HG03095 (cell line): ENCODE data around the gene CCNDBP1.
"Not testable (repeated sequence)": the region's sequence is repeated elsewhere in the genome, so short reads cannot be mapped to it uniquely, and the experiment has no call there.

Experiments
- ATAC-seq: cut with Tn5 transposase; IDR thresholded peaks from one replicate; pipeline ENCODE4 v1.9.1; 2021; ENCODE audit warnings: moderate library complexity; ENCODE audit not compliant: unreplicated experiment

The CCNDBP1 gene, protein sequence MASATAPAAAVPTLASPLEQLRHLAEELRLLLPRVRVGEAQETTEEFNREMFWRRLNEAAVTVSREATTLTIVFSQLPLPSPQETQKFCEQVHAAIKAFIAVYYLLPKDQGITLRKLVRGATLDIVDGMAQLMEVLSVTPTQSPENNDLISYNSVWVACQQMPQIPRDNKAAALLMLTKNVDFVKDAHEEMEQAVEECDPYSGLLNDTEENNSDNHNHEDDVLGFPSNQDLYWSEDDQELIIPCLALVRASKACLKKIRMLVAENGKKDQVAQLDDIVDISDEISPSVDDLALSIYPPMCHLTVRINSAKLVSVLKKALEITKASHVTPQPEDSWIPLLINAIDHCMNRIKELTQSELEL

DNA sequence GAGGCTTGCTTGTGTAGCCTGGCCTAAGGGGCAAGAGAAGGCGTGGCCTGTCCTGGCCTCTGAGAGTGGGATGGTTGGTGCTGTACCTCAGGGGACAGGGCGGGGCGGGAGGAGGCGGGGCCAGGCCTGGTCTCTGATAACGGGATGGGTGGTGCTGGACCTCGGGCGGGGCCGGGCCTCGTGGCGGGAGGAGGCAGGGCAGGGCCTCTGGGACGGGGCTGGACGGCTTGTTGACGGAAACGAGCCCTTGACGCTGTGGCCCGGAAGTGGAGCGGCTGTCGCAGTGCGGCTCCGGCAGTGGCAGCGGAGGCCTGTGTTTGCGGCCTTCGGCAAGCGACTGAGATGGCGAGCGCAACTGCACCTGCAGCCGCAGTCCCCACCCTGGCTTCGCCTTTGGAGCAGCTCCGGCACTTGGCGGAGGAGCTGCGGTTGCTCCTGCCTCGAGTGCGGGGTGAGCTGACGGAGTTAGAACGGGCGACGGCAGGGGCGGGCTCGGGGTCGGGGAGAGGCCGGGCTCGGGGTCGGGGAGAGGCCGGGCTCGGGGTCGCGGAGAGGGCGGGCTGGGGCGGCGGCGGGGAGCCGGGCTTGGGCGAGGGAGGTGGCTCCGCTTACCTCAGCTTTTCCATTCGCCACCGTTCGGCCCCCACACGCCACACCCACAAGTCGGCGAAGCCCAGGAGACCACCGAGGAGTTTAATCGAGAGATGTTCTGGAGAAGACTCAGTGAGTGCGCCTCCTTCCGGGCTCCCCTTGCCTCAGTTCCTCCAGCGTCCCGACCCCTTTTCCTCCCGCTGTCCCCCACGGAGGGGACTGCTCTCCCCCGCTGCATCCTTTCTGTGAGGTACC is at the start of gene CCNDBP1:
TSS of gene CCNDBP1 (plus strand) at position 247 of the 846 bp plus-strand sequence. CDS start at position 343, 96 bp downstream.
- ATAC-seq: peak; percentile 88

DNA sequence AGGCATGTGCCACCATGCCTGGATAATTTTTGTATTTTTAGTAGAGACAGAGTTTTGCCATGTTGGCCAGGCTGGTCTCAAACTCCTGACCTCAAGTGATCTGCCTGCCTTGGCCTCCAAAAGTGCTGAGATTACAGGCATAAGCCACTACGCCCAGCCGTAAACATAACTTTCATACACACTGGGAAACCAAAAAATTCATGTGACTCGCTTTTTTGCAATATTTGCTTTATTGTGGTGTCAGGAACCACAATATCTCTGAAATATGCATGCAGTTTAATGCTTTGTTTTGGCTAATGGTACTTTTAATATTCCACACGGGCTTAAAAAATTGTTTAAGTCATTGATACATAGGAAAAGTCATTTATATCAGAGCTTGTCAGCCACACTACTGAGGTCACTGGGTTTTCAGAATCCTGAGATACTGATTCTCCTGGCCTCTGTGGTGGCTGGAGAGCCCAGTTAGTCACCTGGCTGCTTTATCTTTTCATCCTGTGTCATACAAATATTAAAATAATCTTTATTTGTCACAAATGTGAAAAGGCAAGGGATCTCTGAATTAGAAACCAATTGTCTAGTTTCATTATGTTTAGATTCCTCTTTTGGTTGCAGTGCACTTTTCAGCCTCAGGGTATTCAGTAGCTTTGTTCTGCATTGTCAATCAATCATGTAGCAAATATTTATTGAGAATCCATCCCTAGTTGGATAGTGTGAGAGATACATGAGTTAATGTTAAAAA is 41.8 kb upstream of the CCNDBP1 start:
- ATAC-seq: no peak

DNA sequence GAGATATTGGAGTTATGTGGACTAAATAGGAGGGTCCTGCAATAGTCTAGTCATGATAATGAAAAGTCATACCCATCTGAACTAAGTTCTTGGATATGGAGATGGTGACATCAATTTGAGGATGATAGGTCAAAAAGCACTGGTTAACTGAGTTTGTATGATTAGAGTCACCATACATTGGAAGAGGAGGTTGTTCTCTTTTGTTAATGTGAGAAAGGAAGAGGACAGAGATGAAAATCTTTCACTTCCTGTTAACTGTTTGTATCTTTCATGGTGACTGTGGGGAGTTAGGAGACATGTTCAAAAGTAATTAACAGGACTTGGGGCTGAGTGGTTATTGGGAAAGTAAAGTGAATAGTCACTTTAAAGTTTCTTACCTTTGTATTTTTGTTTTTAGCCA is 40.7 kb upstream of the CCNDBP1 start:
- no peak for ATAC-seq

DNA sequence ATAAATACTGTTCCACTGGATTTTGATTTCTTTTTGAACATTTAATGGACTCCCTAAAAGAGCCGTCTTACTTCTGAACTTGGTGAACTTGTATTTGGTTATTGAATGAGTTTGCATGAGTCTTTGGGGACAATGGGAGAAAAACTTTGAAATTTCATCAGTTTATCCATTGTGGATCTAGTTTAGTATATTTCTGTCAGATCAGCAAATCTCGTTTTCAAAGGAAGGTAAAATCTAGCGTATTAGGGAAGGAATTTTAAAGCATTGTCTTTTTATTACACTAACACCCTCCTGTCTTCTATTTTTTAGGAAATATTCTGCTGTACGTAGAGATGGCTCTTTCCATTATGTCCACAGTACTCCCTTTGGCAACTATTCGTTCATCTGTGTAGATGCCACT is 39.0 kb upstream of the CCNDBP1 start:
- no peak for ATAC-seq

DNA sequence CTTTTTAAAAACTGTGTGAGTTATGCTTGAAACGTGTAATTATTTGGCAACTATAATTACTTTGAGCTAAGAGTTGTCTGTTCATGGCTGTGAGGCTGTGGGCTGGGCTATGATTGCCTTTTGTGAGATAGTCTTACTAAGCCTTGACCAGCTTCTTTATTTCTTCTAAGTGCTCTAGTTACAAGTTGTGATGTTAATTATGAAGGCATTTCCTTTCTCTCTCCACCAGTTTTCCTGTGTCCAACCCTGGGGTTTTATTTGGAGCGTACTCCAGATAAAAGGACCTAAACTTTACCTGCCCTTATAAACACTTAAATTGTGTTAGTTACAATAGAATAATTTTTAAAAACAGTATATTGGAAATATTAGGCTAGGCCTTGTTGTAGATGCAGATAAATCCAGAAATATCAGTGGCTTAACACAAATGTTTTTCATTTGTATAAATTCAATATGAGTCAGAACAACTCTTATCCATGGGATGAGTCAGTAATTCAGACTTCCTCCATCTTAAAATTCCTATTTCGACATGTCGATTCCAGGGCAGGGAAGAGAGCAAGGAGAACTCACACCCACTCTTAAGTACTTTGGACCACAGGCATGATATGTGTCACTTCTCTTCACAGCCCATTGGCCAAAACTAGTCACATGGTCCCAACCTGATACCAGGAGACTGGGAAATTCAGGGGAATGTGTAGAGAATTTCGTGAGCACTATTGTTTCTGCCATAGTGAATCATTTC is 34.8 kb upstream of the CCNDBP1 start:
- ATAC-seq: no peak

DNA sequence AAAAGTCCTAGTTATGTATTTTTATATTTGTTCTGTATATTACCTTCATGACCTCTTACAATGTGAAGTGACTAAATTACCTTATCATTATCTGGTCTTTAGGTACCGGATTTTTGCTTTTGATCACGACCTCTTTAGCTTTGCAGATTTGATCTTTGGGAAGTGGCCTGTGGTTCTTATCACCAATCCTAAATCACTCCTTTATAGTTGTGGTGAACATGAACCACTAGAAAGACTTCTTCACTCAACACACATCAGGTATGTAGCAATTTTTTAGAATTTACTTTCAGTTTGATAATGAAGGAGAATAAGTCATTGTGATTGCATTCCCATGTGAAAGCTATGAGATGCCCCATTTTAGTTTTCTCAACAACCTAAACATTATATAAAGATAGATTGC is 33.5 kb upstream of the CCNDBP1 start:
- ATAC-seq: no peak

DNA sequence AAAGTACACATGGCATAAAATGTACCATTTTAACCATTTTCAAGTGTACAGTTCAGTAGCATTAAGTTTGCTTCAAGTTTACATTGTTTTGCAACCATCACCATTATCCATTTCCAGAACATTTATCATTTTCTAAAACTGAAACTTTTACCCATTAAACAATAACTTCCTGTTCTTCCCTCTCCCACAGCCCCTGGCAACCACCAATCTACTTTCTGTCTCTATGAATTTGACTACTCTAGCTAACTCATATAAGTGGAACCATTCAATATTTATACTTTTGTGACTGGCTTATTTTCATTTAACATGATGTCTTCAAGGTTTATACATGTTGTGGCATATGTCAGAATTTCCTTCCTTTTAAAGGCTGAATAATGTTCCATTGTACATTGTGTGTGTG is 31.9 kb upstream of the CCNDBP1 start:
- ATAC-seq: no peak

DNA sequence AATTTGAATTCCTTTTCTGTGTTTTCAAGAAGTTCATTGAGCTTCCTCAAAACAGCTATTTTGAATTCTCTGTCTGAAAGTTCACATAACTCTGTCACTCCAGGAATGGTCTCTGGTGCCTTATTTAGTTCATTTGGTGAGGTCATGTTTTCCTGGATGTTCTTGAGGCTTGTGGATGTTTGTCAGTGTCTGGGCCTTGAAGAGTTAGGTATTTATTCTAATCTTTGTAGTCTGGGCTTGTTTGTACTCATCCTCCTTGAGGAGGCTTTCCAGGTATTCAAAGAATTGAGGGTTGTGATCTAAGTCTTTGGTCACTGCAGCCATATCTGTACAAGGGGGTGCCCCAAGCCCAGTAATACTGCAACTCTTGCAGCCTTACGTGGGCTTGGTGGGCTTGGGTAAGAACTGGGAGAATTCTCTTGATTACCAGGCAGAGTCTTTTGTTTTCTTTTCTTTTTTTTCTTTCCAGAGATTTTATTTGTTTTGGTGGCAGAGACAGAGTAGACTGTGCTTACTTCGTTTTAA is 19.3 kb upstream of the CCNDBP1 start:
- no peak for ATAC-seq

DNA sequence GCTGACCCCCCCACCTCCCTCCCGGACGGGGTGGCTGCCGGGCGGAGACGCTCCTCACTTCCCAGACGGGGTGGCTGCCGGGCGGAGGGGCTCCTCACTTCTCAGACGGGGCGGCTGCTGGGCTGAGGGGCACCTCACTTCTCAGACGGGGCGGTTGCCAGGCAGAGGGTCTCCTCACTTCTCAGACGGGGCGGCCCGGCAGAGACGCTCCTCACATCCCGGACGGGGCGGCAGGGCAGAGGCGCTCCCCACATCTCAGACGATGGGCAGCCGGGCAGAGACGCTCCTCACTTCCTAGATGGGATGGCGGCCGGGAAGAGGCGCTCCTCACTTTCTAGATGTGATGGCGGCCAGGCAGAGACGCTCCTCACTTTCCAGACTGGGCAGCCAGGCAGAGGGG is 17.9 kb upstream of the CCNDBP1 start:
- ATAC-seq: not testable (repeated sequence)

DNA sequence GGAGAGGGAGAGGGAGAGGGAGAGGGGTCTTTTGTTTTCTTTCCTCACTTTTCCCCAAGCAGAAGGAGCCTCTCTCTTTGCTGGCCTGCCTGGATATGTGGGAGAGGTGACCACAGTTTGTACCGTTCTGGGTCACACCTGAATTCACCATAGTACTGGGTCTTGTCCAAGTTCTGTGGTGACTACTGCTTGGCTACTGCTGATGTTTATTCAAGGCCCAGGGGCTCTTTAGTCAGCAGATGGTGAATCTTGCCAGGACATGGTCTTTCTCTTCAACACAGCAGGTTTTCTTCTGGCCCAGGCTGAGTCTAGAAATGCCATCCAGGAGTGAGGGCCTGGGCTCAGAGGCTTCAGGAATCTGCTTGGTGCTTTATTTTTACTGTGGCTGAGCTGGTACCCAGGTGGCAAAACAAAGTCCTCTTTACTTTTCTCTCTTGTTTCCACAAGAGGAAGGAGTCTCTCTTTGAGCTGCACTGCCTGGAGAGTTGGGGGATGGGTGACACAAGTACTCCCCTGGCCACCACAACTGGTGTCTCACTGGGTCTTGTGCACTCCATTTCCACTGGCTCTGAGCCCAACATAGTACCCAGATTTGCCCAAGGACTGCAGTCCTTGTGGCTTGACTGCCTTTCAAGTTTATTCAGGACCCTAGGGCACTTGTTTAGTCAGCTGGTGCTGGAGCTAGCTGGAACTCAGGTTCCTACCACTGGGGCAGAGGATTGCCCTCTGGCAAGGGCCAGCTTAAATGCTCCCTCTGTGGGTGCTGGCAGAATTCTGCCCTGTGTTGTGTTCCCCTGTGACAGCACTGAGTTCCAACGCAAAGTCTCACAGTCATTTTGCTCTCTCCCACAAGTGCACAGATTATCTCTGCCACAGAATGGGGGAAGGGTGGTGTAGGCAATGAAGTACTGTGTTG is 16.8 kb upstream of the CCNDBP1 start:
- no peak for ATAC-seq

DNA sequence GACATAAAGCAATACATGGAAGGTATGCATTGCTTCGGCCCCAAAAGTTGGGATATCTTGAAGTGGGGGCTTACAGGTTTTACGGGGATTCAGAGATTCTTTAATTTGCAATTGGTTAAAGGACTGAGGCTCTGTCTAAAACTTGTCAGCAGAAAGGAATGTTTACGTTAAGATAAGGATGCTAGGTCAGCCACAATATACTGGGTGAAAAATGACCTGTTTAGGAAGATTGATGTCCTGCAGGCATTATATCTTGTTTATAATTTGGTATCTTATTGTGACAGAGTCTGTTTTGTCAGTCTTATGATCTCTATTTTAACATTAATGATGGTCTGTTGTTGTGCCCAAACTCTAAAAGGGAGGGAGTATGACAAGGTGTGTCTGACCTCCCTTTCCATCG is 15.3 kb upstream of the CCNDBP1 start:
- ATAC-seq: no peak

DNA sequence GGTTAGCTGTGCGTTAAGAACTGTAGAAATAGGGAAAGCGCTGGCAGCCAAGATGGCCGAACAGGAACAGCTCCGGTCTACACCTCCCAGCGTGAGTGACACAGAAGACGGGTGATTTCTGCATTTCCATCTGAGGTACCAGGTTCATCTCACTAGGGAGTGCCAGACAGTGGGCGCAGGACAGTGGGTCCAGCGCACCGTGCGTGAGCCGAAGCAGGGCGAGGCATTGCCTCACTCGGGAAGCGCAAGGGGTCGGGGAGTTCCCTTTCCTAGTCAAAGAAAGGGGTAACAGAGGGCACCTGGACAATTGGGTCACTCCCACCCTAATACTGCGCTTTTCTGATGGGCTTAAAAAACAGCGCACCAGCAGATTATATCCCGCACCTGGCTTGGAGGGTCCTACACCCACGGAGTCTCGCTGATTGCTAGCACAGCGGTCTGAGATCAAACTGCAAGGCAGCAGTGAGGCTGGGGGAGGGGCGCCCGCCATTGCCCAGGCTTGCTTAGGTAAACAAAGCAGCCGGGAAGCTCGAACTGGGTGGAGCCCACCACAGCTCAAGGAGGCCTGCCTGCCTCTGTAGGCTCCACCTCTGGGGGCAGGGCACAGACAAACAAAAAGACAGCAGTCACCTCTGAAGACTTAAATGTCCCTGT is 9.4 kb upstream of the CCNDBP1 start:
- not testable (repeated sequence) for ATAC-seq

DNA sequence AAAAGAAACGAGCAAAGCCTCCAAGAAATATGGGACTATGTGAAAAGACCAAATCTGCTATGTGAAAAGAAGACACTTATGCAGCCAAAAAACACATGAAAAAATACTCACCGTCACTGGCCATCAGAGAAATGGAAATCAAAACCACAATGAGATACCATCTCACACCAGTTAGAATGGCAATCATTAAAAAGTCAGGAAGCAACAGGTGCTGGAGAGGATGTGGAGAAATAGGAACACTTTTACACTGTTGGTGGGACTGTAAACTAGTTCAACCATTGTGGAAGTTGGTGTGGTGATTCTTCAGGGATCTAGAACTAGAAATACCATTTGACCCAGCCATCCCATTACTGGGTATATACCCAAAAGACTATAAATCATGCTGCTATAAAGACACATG is 8.1 kb upstream of the CCNDBP1 start:
- not testable (repeated sequence) for ATAC-seq

DNA sequence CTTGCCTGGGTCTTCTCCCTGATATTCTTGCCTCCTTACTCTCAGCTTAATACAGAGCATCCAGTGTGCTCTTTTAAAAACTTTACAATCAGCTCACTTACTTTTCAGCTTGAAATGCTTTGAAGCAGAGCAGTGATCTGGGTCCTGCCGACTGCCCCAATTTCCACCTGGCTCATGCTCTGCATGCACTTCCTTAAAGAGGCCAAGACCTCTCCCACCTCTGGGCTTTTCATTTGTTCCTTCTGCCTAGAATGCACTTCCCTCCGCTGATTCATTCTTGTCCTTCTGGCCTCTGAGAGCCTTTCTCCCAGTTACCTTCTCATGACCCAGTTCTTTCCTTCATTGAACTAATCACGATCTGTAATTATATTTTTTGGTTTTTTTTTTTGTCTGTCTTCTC is 1.9 kb upstream of the CCNDBP1 start:
- ATAC-seq: no peak

DNA sequence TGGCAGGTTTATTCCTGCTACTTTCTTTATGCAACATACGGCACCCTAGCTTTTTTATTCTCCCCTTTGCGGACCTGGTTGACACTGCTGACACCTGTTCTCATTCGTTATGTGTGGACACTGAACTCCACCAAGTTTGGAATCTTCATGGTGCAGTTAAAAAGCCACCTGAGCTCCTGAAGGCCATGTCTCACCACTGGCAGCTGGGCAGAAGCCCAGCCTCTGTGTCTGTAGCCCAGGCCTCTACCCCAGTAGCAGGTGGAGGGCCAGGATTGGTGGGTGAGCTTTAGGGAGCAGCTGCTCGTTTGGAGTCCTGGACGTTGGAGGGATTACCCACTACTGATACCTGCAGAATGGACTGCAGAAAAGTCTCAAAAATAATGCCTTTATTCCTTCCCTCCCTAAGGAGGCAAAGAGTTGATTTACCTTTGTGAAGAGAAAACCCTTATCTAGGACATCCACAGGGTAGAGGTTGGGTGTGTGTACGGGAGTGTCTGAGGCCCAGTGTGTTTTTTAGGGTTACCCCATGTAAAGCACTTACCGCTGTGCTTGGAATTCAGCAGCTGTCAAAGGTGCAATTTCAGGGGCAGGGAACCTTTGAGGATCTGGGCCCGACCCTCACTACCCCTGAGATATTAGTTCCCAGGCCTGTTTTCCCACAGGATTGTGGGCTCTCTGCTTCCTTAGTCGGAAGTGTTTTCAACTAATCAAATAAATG is 637 bp upstream of the CCNDBP1 start:
- ATAC-seq: no peak

DNA sequence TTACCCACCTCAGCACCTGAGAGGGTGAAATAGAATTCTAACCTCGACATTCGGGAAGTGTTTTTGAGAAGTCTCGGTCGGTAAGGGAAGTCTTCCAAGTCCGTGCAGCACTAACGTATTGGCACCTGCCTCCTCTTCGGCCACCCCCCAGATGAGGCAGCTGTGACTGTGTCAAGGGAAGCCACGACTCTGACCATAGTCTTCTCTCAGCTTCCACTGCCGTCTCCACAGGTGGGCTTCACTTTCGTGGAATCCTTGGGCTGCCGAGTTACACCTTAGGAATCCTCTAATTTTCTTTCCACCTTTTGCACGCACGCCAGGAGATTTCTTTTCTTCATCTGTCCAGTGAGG is 775 bp downstream of the CCNDBP1 start:
- peak; percentile 26 for ATAC-seq

DNA sequence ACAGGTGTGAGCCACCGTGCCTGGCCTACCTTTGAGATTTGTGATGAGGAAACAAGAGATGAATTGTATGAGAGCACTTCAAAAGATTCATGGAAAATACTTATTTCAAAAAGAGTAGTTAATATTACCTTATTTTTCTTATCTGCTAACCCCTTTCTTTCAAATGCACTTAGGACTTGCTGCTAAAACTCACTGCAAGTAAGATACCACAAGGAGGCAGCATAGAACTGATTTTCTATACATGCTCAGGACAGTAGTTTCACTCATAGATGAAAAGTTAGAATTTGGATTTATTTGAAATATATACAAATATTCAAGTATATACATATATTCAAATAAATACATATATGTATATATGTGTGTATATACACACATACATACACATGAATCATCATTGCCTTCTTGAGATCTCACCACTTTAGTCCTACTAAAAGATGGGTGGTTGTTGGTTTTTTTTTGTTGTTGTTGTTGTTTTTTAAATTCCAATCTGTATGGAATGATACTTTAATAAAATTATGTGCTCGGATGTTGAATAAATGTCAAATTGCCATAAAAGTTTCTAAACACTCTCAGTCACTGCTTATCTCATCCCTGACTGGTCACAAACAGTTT is 2.4 kb downstream of the CCNDBP1 start:
- ATAC-seq: no peak

DNA sequence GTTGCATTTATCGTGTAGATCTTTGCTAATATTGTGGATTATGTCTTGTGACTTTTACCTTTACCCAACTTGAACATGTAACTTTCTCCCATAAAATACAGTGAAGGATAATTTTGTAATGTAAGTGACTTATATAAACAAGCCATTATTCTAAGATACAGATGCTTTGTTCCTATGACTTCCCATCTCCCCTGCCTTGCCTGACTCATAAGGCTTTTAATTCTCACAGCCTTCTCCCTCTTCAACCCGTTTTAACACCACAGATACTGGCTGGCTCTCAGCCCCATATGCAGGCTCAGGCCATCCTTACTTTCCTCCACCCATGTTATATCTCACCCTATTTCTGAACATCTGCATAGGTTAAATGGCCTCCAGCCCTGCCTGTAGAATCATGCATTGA is 4.1 kb downstream of the CCNDBP1 start:
- no peak for ATAC-seq
